SK-N-SH (cell line): Measurements from ENCODE around the gene TRH. TPM values are rescaled to one million over a fixed set of nuclear protein-coding genes. Genes with fewer than 3 reads are reported as not detected.
"Not testable (repeated sequence)": the region's sequence is repeated elsewhere in the genome, so short reads cannot be mapped to it uniquely, and the experiment has no call there.

Experiments
- CTCF ChIA-PET: fragments of 300-600, 350-600 bp; formaldehyde crosslinking; extraction: SDS; loops from one replicate; lab custom pipeline; 2021; lab: Yijun Ruan, JAX
- POLR2A ChIA-PET: fragments of 350-600 bp; sonication (Branson Sonifier 250); formaldehyde crosslinking; extraction: SDS; loops from one replicate; lab custom pipeline; 2020; ENCODE audit warnings: antibody characterized with exemption, inconsistent platforms; lab: Yijun Ruan, JAX
- DNase-seq: peaks from one replicate; pipeline ENCODE4 v3.0.0; 2012
- H2AFZ ChIP-seq: fragments of 200-600 bp; sonication (generic); 2 replicates; pipeline ENCODE4 v1.8.1; 2016; ENCODE audit warnings: antibody characterized with exemption, mild to moderate bottlenecking, low read depth
- H3F3A ChIP-seq: fragments of 200-600 bp; sonication (generic); replicated peaks from 2 replicates; pipeline ENCODE3; 2016; ENCODE audit warnings: antibody characterized with exemption, mild to moderate bottlenecking; ENCODE audit not compliant: insufficient read depth
- H3K27ac ChIP-seq, 2 experiments: fragments of 200-500 bp in 1 of 2; fragments of 200-600 bp in 1 of 2; sonication (Bioruptor generic) in 1 of 2; sonication (generic), shearing (Covaris generic) in 1 of 2; 2 replicates each; pipeline versions ENCODE4 v1.5.1 to v1.6.1; 2014 to 2016; ENCODE audit warnings: low read depth in 2 of 2, inconsistent platforms in 1 of 2, low read length in 1 of 2, mild to moderate bottlenecking in 1 of 2, mixed read lengths in 1 of 2
- H3K27me3 ChIP-seq: fragments of 200-600 bp; sonication (generic), shearing (Covaris generic); 2 replicates; pipeline ENCODE4 v1.6.1; 2016; ENCODE audit warnings: mixed run types; ENCODE audit not compliant: insufficient read depth
- H3K36me3 ChIP-seq, 2 experiments: fragments of 200-500 bp in 1 of 2; fragments of 200-600 bp in 1 of 2; sonication (Bioruptor generic) in 1 of 2; sonication (generic) in 1 of 2; replicated peaks in 1 of 2; 2 replicates each; pipeline versions ENCODE3 to v1.5.1; 2014 to 2016; ENCODE audit warnings: low read length in 1 of 2, mild to moderate bottlenecking in 1 of 2; ENCODE audit not compliant: insufficient read depth in 2 of 2, control insufficient read depth in 1 of 2
- H3K4me1 ChIP-seq, 2 experiments: fragments of 200-500 bp in 1 of 2; fragments of 200-600 bp in 1 of 2; sonication (Bioruptor generic) in 1 of 2; sonication (generic), shearing (Covaris generic) in 1 of 2; 2 replicates each; pipeline versions ENCODE4 v1.5.1 to v1.6.1; 2014 to 2016; ENCODE audit warnings: low read depth in 1 of 2, low read length in 1 of 2, mixed run types in 1 of 2; ENCODE audit not compliant: insufficient read depth in 2 of 2, control insufficient read depth in 1 of 2
- H3K4me2 ChIP-seq: fragments of 200-600 bp; sonication (generic), shearing (Covaris generic); 2 replicates; pipeline ENCODE4 v1.6.1; 2017; ENCODE audit warnings: mixed run types
- H3K4me3 ChIP-seq, 2 experiments: fragments of 200-500 bp in 1 of 2; fragments of 200-600 bp in 1 of 2; sonication (Bioruptor generic) in 1 of 2; sonication (generic), shearing (Covaris generic) in 1 of 2; 2 replicates each; pipeline versions ENCODE4 v1.5.1 to v1.8.1; 2014 to 2016; ENCODE audit warnings: low read depth in 2 of 2, inconsistent platforms in 1 of 2, low read length in 1 of 2, mild to moderate bottlenecking in 1 of 2, mixed read lengths in 1 of 2, moderate library complexity in 1 of 2
- H3K79me2 ChIP-seq: fragments of 200-600 bp; sonication (generic); 2 replicates; pipeline ENCODE4 v1.8.1; 2017; ENCODE audit warnings: mild to moderate bottlenecking; ENCODE audit not compliant: insufficient read depth
- H3K9ac ChIP-seq: fragments of 200-600 bp; sonication (generic); 2 replicates; pipeline ENCODE4 v1.6.1; 2017; ENCODE audit warnings: mixed run types
- H3K9me2 ChIP-seq: fragments of 200-600 bp; sonication (generic); 2 replicates; pipeline ENCODE4 v1.6.1; 2017; ENCODE audit warnings: mixed run types
- H3K9me3 ChIP-seq: fragments of 200-600 bp; sonication (generic); 2 replicates; pipeline ENCODE4 v1.6.1; 2017; ENCODE audit warnings: mixed run types, mild to moderate bottlenecking, moderate library complexity
- H4K20me1 ChIP-seq: fragments of 200-600 bp; sonication (generic); 2 replicates; pipeline ENCODE4 v1.6.1; 2017; ENCODE audit warnings: mild to moderate bottlenecking, mixed run types; ENCODE audit not compliant: insufficient read depth
- CHD2 ChIP-seq: fragments of 150-350 bp; IDR thresholded peaks from 2 replicates; pipeline ENCODE4 v1.6.1; 2018; ENCODE audit warnings: low read length; ENCODE audit not compliant: partially characterized antibody
- ELF1 ChIP-seq: IDR thresholded peaks from 2 replicates; pipeline ENCODE4 v1.4.0; 2012
- EP300 ChIP-seq, 2 experiments: IDR thresholded peaks; 2 replicates each; pipeline versions ENCODE4 v1.4.0 to v1.6.1; 2012; ENCODE audit warnings: borderline replicate concordance in 1 of 2, low read depth in 1 of 2, low read length in 1 of 2
- FOXM1 ChIP-seq: IDR thresholded peaks from 2 replicates; pipeline ENCODE4 v1.4.0; 2012; ENCODE audit warnings: low read depth, mild to moderate bottlenecking
- GABPA ChIP-seq: IDR thresholded peaks from 2 replicates; pipeline ENCODE4 v1.4.0; 2012; ENCODE audit warnings: low read depth, mild to moderate bottlenecking
- NRF1 ChIP-seq: IDR thresholded peaks from 2 replicates; pipeline ENCODE4 v1.6.1; 2012; ENCODE audit warnings: low read depth, mild to moderate bottlenecking, low read length
- RCOR1 ChIP-seq: fragments of 150-350 bp; IDR thresholded peaks from 2 replicates; pipeline ENCODE4 v1.6.1; 2017; ENCODE audit warnings: antibody characterized with exemption, low read length
- RFX5 ChIP-seq: IDR thresholded peaks from 2 replicates; pipeline ENCODE4 v1.6.1; 2012; ENCODE audit warnings: mild to moderate bottlenecking, improper control_type of control experiment, low read length
- RXRA ChIP-seq: IDR thresholded peaks from 2 replicates; pipeline ENCODE4 v1.4.0; 2012; ENCODE audit warnings: low read depth, mild to moderate bottlenecking, borderline replicate concordance
- SIN3A ChIP-seq: IDR thresholded peaks from 2 replicates; pipeline ENCODE4 v1.6.1; 2012; ENCODE audit warnings: low read depth, mild to moderate bottlenecking, low read length, moderate library complexity, borderline replicate concordance
- WGBS: methylation state at CpG from one replicate; pipeline ENCODE4 v1.1.6; 2017; ENCODE audit warnings: low lambda C conversion rate; 5-methylcytosine and 5-hydroxymethylcytosine counted together
- polyA plus RNA-seq, 3 experiments: library from polyadenylated mRNA; depleted of rRNA; stranded (reverse); fragments of >200 nt; gene quantifications; 2 replicates each; pipeline ENCODE4 v1.2.3, GENCODE V29; 2012
- TF ChIP-seq, protein P1 (sequence below): IDR thresholded peaks from 2 replicates; pipeline ENCODE4; 2012
- TF ChIP-seq, protein P2 (sequence below): IDR thresholded peaks from 2 replicates; pipeline ENCODE4 v1.6.1; 2012; ENCODE audit warnings: mild to moderate bottlenecking, low read depth, low read length, moderate library complexity
- TF ChIP-seq, protein P3 (sequence below): IDR thresholded peaks from 2 replicates; pipeline ENCODE4 v1.4.0; 2012; ENCODE audit warnings: low read depth, borderline replicate concordance
- TF ChIP-seq, protein P4 (sequence below): fragments of 150-350 bp; IDR thresholded peaks from 2 replicates; pipeline ENCODE4 v1.6.1; 2016; ENCODE audit warnings: mild to moderate bottlenecking, low read depth, low read length

TRH gene
- polyA plus RNA-seq, 1 of the 3 experiments (the other 2 are of a cell fraction), result not detected

DNA sequence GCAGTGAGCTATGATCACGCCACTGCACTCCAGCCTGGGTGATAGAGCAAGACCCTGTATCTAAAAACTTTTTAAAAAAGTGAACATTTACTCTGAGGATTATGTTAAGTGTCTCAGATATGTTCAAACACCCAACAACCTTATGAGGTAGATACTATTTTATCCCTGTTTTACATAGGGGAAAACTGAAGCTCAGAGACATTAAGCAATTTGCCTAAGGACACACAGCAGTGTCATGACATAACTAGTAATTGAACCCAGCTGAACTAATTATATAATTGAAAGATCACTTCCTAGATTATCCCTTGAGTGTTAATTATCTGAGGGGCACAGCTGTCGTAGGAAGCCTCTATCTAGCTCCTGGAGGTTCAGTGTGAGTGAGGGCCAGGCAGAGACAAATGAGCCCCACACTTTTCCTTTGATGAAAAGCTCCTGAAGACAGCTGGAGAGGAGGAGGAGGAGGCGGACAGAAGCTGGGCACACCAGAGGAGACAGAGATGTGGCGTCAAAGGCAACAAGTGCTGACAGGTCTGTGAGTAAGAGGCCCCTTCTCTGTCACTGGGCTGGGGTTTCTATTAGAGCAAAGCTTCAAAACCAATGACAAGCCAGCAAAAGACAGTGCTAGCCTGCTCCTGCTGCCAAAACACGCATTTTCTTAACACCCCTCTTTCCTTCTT, 20.5 kb downstream of the TRH start (continued):
- TF ChIP-seq, protein P1, sequence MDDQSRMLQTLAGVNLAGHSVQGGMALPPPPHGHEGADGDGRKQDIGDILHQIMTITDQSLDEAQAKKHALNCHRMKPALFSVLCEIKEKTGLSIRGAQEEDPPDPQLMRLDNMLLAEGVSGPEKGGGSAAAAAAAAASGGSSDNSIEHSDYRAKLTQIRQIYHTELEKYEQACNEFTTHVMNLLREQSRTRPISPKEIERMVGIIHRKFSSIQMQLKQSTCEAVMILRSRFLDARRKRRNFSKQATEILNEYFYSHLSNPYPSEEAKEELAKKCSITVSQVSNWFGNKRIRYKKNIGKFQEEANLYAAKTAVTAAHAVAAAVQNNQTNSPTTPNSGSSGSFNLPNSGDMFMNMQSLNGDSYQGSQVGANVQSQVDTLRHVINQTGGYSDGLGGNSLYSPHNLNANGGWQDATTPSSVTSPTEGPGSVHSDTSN, result no peak
- TF ChIP-seq GABPA (no peak), ELF1 (no peak), SIN3A (no peak)
- TF ChIP-seq, protein P2, sequence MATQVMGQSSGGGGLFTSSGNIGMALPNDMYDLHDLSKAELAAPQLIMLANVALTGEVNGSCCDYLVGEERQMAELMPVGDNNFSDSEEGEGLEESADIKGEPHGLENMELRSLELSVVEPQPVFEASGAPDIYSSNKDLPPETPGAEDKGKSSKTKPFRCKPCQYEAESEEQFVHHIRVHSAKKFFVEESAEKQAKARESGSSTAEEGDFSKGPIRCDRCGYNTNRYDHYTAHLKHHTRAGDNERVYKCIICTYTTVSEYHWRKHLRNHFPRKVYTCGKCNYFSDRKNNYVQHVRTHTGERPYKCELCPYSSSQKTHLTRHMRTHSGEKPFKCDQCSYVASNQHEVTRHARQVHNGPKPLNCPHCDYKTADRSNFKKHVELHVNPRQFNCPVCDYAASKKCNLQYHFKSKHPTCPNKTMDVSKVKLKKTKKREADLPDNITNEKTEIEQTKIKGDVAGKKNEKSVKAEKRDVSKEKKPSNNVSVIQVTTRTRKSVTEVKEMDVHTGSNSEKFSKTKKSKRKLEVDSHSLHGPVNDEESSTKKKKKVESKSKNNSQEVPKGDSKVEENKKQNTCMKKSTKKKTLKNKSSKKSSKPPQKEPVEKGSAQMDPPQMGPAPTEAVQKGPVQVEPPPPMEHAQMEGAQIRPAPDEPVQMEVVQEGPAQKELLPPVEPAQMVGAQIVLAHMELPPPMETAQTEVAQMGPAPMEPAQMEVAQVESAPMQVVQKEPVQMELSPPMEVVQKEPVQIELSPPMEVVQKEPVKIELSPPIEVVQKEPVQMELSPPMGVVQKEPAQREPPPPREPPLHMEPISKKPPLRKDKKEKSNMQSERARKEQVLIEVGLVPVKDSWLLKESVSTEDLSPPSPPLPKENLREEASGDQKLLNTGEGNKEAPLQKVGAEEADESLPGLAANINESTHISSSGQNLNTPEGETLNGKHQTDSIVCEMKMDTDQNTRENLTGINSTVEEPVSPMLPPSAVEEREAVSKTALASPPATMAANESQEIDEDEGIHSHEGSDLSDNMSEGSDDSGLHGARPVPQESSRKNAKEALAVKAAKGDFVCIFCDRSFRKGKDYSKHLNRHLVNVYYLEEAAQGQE, result no peak

DNA sequence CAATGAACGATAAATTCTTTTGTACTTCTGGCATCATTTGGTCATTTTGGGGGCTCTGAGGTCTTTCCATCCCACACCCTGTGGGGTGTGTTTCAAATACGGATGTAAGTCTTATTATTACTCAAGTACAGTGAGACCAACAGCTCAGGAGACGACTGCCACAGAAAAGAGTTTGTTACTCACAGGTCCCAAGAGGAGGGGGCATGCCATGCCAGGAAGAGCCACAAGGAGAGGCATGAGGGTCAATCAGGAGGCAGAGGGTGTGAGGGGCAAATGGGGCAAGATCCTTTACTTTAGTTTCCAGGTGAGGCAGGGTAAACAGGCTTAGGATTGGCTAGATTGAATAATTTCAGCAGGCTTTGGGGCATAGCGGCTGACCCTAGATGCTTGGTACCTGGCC, 21.6 kb downstream of the TRH start:
- no peak for DNase-seq
- Histone ChIP-seq H3K27ac (no peak overlapping the region), H3K4me1 (no peaks in the 10 kb centered on the region), H3K4me2 (no peak overlapping the region)
- CTCF ChIA-PET, result interaction anchor here (2.3 to 4.7 kb wide), 3 partner anchors 18 to 55 kb away, joined by 8 to 58 read pairs (median 21); no protein-coding TSS in a partner anchor
- TF ChIP-seq FOXM1 (no peak), EP300 (IDR thresholded peaks at IDR 0.05; ENCODE audit: borderline replicate concordance in 1 of 2, low read depth in 1 of 2, low read length in 1 of 2) (no peak), RXRA (no peak), NRF1 (no peak), RFX5 (no peak), CHD2 (no peak), RCOR1 (no peak)
- TF ChIP-seq, protein P3, sequence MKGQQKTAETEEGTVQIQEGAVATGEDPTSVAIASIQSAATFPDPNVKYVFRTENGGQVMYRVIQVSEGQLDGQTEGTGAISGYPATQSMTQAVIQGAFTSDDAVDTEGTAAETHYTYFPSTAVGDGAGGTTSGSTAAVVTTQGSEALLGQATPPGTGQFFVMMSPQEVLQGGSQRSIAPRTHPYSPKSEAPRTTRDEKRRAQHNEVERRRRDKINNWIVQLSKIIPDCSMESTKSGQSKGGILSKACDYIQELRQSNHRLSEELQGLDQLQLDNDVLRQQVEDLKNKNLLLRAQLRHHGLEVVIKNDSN, result no peak
- TF ChIP-seq, protein P4, sequence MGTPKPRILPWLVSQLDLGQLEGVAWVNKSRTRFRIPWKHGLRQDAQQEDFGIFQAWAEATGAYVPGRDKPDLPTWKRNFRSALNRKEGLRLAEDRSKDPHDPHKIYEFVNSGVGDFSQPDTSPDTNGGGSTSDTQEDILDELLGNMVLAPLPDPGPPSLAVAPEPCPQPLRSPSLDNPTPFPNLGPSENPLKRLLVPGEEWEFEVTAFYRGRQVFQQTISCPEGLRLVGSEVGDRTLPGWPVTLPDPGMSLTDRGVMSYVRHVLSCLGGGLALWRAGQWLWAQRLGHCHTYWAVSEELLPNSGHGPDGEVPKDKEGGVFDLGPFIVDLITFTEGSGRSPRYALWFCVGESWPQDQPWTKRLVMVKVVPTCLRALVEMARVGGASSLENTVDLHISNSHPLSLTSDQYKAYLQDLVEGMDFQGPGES, result no peak
- TF ChIP-seq, all 33 proteins: peak for 0
- Histone ChIP-seq H4K20me1 (no peaks in the 10 kb centered on the region), H3K27me3 (peaks cover 21% of the 10 kb centered on the region; the same call in 1 of the 2 replicates), H3K36me3 (no peaks in the 10 kb centered on the region), H3F3A (no peaks in the 10 kb centered on the region), H2AFZ (no peak overlapping the region), H3K4me3 (no peak overlapping the region), H3K79me2 (no peaks in the 10 kb centered on the region), H3K9me3 (no peaks in the 10 kb centered on the region), H3K9ac (no peak overlapping the region), H3K9me2 (no peaks in the 10 kb centered on the region)
- 49% methylated on average over 4 of the region's 4 CpGs for WGBS
- POLR2A ChIA-PET, result no interaction called here

DNA sequence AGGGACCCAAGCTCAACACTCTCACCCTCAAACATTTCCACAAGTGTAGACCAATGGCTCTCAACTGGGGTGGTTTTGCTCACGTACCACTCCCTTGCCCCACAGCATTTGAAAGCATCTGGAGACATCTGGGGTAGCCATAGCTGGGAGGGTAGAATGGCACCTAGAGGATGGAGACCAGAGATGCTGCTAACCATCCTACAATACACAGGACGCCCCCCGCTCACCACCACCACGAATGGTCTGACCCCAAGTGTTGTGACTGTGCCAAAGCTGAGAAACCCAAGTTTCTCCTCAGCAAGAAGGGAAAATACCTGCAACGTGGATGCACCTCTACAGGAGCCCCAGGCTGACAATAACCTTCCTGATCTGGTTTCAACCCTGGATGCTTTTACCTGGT, 24.7 kb downstream of the TRH start:
- CTCF ChIA-PET, result interaction anchor here (3.1 kb wide), 1 partner anchor 56 kb away, joined by 21 read pairs; no protein-coding TSS in a partner anchor
- H3K9me2 ChIP-seq, H4K20me1 ChIP-seq, H3K27ac ChIP-seq, H3K4me1 ChIP-seq, DNase-seq, H2AFZ ChIP-seq, H3K9ac ChIP-seq, H3K9me3 ChIP-seq, H3K79me2 ChIP-seq, H3F3A ChIP-seq, H3K36me3 ChIP-seq, H3K4me2 ChIP-seq, H3K4me3 ChIP-seq, POLR2A ChIA-PET: not testable (repeated sequence)
- H3K27me3 ChIP-seq, result peaks cover 14% of the 10 kb centered on the region; the same call in 1 of the 2 replicates
- 14% methylated on average over 1 of the region's 5 CpGs for WGBS
